ENCODE data around the gene KRTAP1-1.

DNA sequence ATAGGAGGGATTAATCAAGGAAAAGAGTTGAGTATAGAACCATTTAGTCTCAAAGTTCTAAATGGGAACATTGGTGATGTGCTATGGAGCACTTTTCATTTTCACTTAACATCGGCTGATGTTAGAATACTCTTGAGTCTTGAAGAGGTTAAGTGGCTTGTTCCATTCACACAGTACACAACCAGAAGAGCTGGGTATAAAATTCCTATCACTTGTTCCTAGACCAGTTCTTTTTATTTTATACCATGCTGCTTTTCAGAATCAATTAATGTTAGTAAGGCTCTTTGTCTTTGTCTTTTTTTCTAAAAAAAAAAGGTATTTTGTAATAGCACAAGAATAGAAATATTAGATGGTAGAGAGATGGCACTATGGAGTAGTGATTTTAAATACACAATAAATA lies 1.7 kb upstream of the KRTAP1-1 start:
- TF ChIP-seq FOXJ3 (CRISPR knock-in tag; IDR thresholded peaks at IDR 0.05; ENCODE audit: borderline replicate concordance) (no peak), CBFB (CRISPR knock-in tag; IDR thresholded peaks at IDR 0.05; ENCODE audit: low read depth) (no peak), SP1 (CRISPR knock-in tag; conservative IDR thresholded peaks at IDR 0.05) (no peak), ZNF138 (CRISPR knock-in tag; conservative IDR thresholded peaks at IDR 0.05) (no peak), TEAD1 (CRISPR knock-in tag; IDR thresholded peaks at IDR 0.05) (no peak)
- TF ChIP-seq, protein P1, sequence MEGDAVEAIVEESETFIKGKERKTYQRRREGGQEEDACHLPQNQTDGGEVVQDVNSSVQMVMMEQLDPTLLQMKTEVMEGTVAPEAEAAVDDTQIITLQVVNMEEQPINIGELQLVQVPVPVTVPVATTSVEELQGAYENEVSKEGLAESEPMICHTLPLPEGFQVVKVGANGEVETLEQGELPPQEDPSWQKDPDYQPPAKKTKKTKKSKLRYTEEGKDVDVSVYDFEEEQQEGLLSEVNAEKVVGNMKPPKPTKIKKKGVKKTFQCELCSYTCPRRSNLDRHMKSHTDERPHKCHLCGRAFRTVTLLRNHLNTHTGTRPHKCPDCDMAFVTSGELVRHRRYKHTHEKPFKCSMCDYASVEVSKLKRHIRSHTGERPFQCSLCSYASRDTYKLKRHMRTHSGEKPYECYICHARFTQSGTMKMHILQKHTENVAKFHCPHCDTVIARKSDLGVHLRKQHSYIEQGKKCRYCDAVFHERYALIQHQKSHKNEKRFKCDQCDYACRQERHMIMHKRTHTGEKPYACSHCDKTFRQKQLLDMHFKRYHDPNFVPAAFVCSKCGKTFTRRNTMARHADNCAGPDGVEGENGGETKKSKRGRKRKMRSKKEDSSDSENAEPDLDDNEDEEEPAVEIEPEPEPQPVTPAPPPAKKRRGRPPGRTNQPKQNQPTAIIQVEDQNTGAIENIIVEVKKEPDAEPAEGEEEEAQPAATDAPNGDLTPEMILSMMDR (IDR thresholded peaks at IDR 0.05) = no peak
- TF ChIP-seq, protein P2, sequence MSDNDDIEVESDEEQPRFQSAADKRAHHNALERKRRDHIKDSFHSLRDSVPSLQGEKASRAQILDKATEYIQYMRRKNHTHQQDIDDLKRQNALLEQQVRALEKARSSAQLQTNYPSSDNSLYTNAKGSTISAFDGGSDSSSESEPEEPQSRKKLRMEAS (CRISPR knock-in tag; IDR thresholded peaks at IDR 0.05) = no peak
- TF ChIP-seq, protein P3, sequence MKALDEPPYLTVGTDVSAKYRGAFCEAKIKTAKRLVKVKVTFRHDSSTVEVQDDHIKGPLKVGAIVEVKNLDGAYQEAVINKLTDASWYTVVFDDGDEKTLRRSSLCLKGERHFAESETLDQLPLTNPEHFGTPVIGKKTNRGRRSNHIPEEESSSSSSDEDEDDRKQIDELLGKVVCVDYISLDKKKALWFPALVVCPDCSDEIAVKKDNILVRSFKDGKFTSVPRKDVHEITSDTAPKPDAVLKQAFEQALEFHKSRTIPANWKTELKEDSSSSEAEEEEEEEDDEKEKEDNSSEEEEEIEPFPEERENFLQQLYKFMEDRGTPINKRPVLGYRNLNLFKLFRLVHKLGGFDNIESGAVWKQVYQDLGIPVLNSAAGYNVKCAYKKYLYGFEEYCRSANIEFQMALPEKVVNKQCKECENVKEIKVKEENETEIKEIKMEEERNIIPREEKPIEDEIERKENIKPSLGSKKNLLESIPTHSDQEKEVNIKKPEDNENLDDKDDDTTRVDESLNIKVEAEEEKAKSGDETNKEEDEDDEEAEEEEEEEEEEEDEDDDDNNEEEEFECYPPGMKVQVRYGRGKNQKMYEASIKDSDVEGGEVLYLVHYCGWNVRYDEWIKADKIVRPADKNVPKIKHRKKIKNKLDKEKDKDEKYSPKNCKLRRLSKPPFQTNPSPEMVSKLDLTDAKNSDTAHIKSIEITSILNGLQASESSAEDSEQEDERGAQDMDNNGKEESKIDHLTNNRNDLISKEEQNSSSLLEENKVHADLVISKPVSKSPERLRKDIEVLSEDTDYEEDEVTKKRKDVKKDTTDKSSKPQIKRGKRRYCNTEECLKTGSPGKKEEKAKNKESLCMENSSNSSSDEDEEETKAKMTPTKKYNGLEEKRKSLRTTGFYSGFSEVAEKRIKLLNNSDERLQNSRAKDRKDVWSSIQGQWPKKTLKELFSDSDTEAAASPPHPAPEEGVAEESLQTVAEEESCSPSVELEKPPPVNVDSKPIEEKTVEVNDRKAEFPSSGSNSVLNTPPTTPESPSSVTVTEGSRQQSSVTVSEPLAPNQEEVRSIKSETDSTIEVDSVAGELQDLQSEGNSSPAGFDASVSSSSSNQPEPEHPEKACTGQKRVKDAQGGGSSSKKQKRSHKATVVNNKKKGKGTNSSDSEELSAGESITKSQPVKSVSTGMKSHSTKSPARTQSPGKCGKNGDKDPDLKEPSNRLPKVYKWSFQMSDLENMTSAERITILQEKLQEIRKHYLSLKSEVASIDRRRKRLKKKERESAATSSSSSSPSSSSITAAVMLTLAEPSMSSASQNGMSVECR (CRISPR knock-in tag; IDR thresholded peaks at IDR 0.05; ENCODE audit: borderline replicate concordance) = no peak
- TF ChIP-seq, protein P4, sequence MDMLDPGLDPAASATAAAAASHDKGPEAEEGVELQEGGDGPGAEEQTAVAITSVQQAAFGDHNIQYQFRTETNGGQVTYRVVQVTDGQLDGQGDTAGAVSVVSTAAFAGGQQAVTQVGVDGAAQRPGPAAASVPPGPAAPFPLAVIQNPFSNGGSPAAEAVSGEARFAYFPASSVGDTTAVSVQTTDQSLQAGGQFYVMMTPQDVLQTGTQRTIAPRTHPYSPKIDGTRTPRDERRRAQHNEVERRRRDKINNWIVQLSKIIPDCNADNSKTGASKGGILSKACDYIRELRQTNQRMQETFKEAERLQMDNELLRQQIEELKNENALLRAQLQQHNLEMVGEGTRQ (CRISPR knock-in tag; IDR thresholded peaks at IDR 0.05) = no peak
- TF ChIP-seq, protein P5, sequence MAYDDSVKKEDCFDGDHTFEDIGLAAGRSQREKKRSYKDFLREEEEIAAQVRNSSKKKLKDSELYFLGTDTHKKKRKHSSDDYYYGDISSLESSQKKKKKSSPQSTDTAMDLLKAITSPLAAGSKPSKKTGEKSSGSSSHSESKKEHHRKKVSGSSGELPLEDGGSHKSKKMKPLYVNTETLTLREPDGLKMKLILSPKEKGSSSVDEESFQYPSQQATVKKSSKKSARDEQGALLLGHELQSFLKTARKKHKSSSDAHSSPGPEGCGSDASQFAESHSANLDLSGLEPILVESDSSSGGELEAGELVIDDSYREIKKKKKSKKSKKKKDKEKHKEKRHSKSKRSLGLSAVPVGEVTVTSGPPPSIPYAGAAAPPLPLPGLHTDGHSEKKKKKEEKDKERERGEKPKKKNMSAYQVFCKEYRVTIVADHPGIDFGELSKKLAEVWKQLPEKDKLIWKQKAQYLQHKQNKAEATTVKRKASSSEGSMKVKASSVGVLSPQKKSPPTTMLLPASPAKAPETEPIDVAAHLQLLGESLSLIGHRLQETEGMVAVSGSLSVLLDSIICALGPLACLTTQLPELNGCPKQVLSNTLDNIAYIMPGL (CRISPR knock-in tag; IDR thresholded peaks at IDR 0.05) = no peak
- TF ChIP-seq, protein P6, sequence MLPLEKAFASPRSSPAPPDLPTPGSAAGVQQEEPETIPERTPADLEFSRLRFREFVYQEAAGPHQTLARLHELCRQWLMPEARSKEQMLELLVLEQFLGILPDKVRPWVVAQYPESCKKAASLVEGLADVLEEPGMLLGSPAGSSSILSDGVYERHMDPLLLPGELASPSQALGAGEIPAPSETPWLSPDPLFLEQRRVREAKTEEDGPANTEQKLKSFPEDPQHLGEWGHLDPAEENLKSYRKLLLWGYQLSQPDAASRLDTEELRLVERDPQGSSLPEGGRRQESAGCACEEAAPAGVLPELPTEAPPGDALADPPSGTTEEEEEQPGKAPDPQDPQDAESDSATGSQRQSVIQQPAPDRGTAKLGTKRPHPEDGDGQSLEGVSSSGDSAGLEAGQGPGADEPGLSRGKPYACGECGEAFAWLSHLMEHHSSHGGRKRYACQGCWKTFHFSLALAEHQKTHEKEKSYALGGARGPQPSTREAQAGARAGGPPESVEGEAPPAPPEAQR (CRISPR knock-in tag; IDR thresholded peaks at IDR 0.05) = no peak
